A549 (cell line): ENCODE measurements around the gene ANKRD34A. TPM values are rescaled to one million over a fixed set of nuclear protein-coding genes. Genes with fewer than 3 reads are reported as not detected.

Experiments used
- ATAC-seq, 2 experiments: fragments of 200-7000 bp in 1 of 2; fragments of >200 bp in 1 of 2; cut with Nextera tagmentation in 1 of 2; cut with Tn5 transposase in 1 of 2; 3 replicates each; pipeline versions ENCODE4 v1.8.0 to v1.9.1; 2018 to 2020; ENCODE audit warnings: mild to moderate bottlenecking in 1 of 2, moderate library complexity in 1 of 2
- CTCF ChIA-PET: fragments of 300-600 bp; sonication (Branson Sonifier 250); formaldehyde crosslinking; extraction: SDS; loops from one replicate; lab custom pipeline; 2021; ENCODE audit warnings: antibody characterized with exemption, inconsistent platforms; lab: Yijun Ruan, JAX
- POLR2A ChIA-PET: fragments of 350-600 bp; formaldehyde crosslinking; extraction: SDS; loops from one replicate; lab custom pipeline; 2021; ENCODE audit warnings: antibody characterized with exemption, inconsistent platforms; lab: Yijun Ruan, JAX
- DNase-seq, 2 experiments: peaks; one replicate each; pipeline versions ENCODE4 v3.0.0 to v3.0.0-alpha.2; 2011 to 2016; ENCODE audit warnings: low read depth in 1 of 2, low spot score in 1 of 2
- FAIRE-seq: peaks from 2 replicates; lab custom pipeline; 2011; peaks lifted over from hg19 to GRCh38; lab: Jason Lieb, UNC
- H3K27ac ChIP-seq, 2 experiments: fragments of >200 bp; sonication (Bioruptor Twin); formaldehyde crosslinking; 3 replicates each; pipeline ENCODE4 v1.5.1; 2016 to 2017
- H3K4me1 ChIP-seq: fragments of >200 bp; sonication (Bioruptor Twin); formaldehyde crosslinking; 3 replicates; pipeline ENCODE4 v1.6.1; 2016
- H3K4me2 ChIP-seq: fragments of >200 bp; sonication (Bioruptor Twin); formaldehyde crosslinking; 3 replicates; pipeline ENCODE4 v1.6.1; 2016
- H3K4me3 ChIP-seq: fragments of >200 bp; sonication (Bioruptor Twin); formaldehyde crosslinking; 3 replicates; pipeline ENCODE4 v1.5.1; 2016
- H3K9me3 ChIP-seq: fragments of >200 bp; sonication (Bioruptor Twin); formaldehyde crosslinking; 3 replicates; pipeline ENCODE4 v1.6.1; 2016
- CHD2 ChIP-seq: fragments of 150-350 bp; IDR thresholded peaks from 2 replicates; pipeline ENCODE4 v1.6.1; 2014; ENCODE audit warnings: low read length; ENCODE audit not compliant: partially characterized antibody
- EHMT2 ChIP-seq: fragments of 200-600 bp; sonication (generic); IDR thresholded peaks from 2 replicates; pipeline ENCODE4 v1.6.1; 2016; ENCODE audit warnings: antibody characterized with exemption, low read depth, mild to moderate bottlenecking, moderate library complexity
- FOXS1 ChIP-seq: fragments of 250-450 bp; sonication (Bioruptor Pico); IDR thresholded peaks from 2 replicates; pipeline ENCODE4 v1.5.0; 2020; ENCODE audit warnings: mild to moderate bottlenecking, moderate library complexity
- HOXA7 ChIP-seq: fragments of 250-450 bp; sonication (Bioruptor Pico); IDR thresholded peaks from 2 replicates; pipeline ENCODE4 v1.5.0; 2020; ENCODE audit warnings: mild to moderate bottlenecking, moderate library complexity
- JUN ChIP-seq, 2 experiments: fragments of >200 bp; sonication (Bioruptor Twin); formaldehyde crosslinking; IDR thresholded peaks; 2 replicates in 1 of 2; 3 replicates in 1 of 2; pipeline ENCODE4 v1.6.1; 2016 to 2017
- KDM5A ChIP-seq: fragments of 200-600 bp; sonication (generic); IDR thresholded peaks from 2 replicates; pipeline ENCODE4 v1.6.1; 2016; ENCODE audit warnings: antibody characterized with exemption, mild to moderate bottlenecking
- MAFK ChIP-seq: fragments of 450-650 bp; IDR thresholded peaks from 2 replicates; pipeline ENCODE4 v1.6.1; 2014; ENCODE audit not compliant: partially characterized antibody
- MAZ ChIP-seq: fragments of 150-350 bp; IDR thresholded peaks from 2 replicates; pipeline ENCODE4 v1.6.1; 2014; ENCODE audit warnings: antibody characterized with exemption, low read depth, low read length, borderline replicate concordance
- MYC ChIP-seq: IDR thresholded peaks from 2 replicates; pipeline ENCODE4 v1.6.1; 2012; ENCODE audit warnings: mild to moderate bottlenecking, inconsistent platforms, low read length, improper control_type of control experiment, borderline replicate concordance
- PBX3 ChIP-seq: IDR thresholded peaks from 2 replicates; pipeline ENCODE4 v1.6.1; 2012
- POLR2A ChIP-seq: IDR thresholded peaks from 2 replicates; pipeline ENCODE4 v1.6.1; 2012; ENCODE audit warnings: mild to moderate bottlenecking, low read length
- REST ChIP-seq: fragments of 200-600 bp; sonication (generic); IDR thresholded peaks from 2 replicates; pipeline ENCODE4 v1.6.1; 2016; ENCODE audit warnings: antibody characterized with exemption, mild to moderate bottlenecking, moderate library complexity
- SMC3 ChIP-seq: fragments of >200 bp; sonication (Bioruptor Twin); formaldehyde crosslinking; IDR thresholded peaks from 3 replicates; pipeline ENCODE4 v1.6.1; 2018; ENCODE audit warnings: inconsistent platforms
- ZNF302 ChIP-seq: fragments of 250-450 bp; sonication (Bioruptor Pico); IDR thresholded peaks from 2 replicates; pipeline ENCODE4 v1.9.0; 2021; ENCODE audit warnings: inconsistent platforms, mild to moderate bottlenecking, moderate library complexity
- ZSCAN20 ChIP-seq: fragments of 250-450 bp; sonication (Bioruptor Pico); IDR thresholded peaks from 2 replicates; pipeline ENCODE4 v1.8.0; 2022; ENCODE audit warnings: mild to moderate bottlenecking, moderate library complexity
- WGBS: methylation state at CpG from one replicate; pipeline ENCODE4 v1.1.6; 2017; ENCODE audit errors: missing lambda C conversion rate; 5-methylcytosine and 5-hydroxymethylcytosine counted together
- polyA plus RNA-seq, 4 experiments: library from polyadenylated mRNA; depleted of rRNA in 3 of 4; stranded (reverse); fragments of >200 nt; fragmentation: RNase III in 1 of 4; extraction: RNeasy Plus Mini Kit Qiagen cat#74134 plus additional on column Dnase treatment in 1 of 4; gene quantifications; 2 replicates in 3 of 4; 3 replicates in 1 of 4; pipeline ENCODE4 v1.2.3, GENCODE V29; 2011 to 2017
- TF ChIP-seq, protein P1 (sequence below): IDR thresholded peaks from 2 replicates; pipeline ENCODE4 v1.6.1; 2012
- TF ChIP-seq, protein P2 (sequence below): fragments of >200 bp; sonication (Bioruptor Twin); formaldehyde crosslinking; IDR thresholded peaks from 2 replicates; pipeline ENCODE4 v1.6.1; 2016

The ANKRD34A gene
- polyA plus RNA-seq, 2 of the 4 experiments (the other 2 are of a cell fraction) = 0.30 to 0.39 TPM

GRCh38 chr1:145987926-145988325 lies 23.6 kb upstream of the ANKRD34A start:
- H3K4me1 ChIP-seq = peaks cover 11% of the 10 kb centered on the region; the same call in 2 of the 3 replicates
- H3K4me3 ChIP-seq = no peak overlapping the region
- H3K27ac ChIP-seq = no peak overlapping the region
- FAIRE-seq (no peak), ATAC-seq (no peak), DNase-seq (no peak)
- TF ChIP-seq ZSCAN20 (CRISPR knock-in tag) (no peak), CHD2 (no peak), EHMT2 (no peak), POLR2A (no peak), FOXS1 (CRISPR knock-in tag) (no peak), REST (no peak), KDM5A (no peak), HOXA7 (CRISPR knock-in tag) (no peak)
- ChIA-PET POLR2A (no interaction called here), CTCF (interaction anchor here (1.1 to 24.2 kb wide), 5 partner anchors 9 to 96 kb away, joined by 3 to 566 read pairs (median 8); partner anchors contain the start of gene HJV)
- H3K4me2 ChIP-seq = no peak overlapping the region
- 85% methylated on average over 1 of the region's 1 CpG for WGBS
- no peaks in the 10 kb centered on the region for H3K9me3 ChIP-seq

GRCh38 chr1:145986551-145986950 lies 22.2 kb upstream of the ANKRD34A start:
- H3K4me1 ChIP-seq = peaks cover 11% of the 10 kb centered on the region; the same call in 2 of the 3 replicates
- no peak overlapping the region for H3K4me3 ChIP-seq
- ChIA-PET CTCF (interaction anchor here (0.7 to 24.2 kb wide), 5 partner anchors 7 to 140 kb away, joined by 4 to 566 read pairs (median 8); partner anchors contain the start of gene HJV), POLR2A (interaction anchor here (0.7 to 1.1 kb wide), 2 partner anchors 10 to 59 kb away, joined by 3 read pairs; partner anchors contain the start of genes RBM8A and TXNIP)
- ATAC-seq (no peak), DNase-seq (no peak), FAIRE-seq (no peak)
- no peak overlapping the region for H3K27ac ChIP-seq
- 85% methylated on average over 6 of the region's 6 CpGs for WGBS
- TF ChIP-seq MAFK (no peak), JUN (IDR thresholded peaks at IDR 0.05) (no peak), MYC (no peak), PBX3 (no peak), MAZ (no peak), SMC3 (no peak), ZNF302 (CRISPR knock-in tag) (no peak)
- TF ChIP-seq, protein P1, sequence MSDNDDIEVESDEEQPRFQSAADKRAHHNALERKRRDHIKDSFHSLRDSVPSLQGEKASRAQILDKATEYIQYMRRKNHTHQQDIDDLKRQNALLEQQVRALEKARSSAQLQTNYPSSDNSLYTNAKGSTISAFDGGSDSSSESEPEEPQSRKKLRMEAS = no peak
- TF ChIP-seq, protein P2, sequence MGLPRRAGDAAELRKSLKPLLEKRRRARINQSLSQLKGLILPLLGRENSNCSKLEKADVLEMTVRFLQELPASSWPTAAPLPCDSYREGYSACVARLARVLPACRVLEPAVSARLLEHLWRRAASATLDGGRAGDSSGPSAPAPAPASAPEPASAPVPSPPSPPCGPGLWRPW = no peak
- H3K9me3 ChIP-seq = no peaks in the 10 kb centered on the region
- H3K4me2 ChIP-seq = peak overlapping the region; percentile 15; the same call in 1 of the 3 replicates
